Measurements from ENCODE around the gene ZNF518B. TPM values are rescaled to one million over a fixed set of nuclear protein-coding genes. Genes with fewer than 3 reads are reported as not detected.

Gene ZNF518B
- total RNA-seq, 2 donors from 2014 or later, result 36.0 to 39.1 TPM

- no peaks in the 10 kb centered on the region for H3K4me1 ChIP-seq
- DNase-seq (ENCODE audit: low spot score), result no peak
Measured at GRCh38 chr4:10480616-10481015, 23.4 kb upstream of the ZNF518B start.

GRCh38 chr4:10478621-10479020 lies 21.4 kb upstream of the ZNF518B start:
- no peak for DNase-seq (ENCODE audit: low spot score)
- H3K4me1 ChIP-seq, result no peaks in the 10 kb centered on the region
- H3K4me3 ChIP-seq, result no peak overlapping the region
- no peaks in the 10 kb centered on the region for H3K36me3 ChIP-seq
- TF ChIP-seq, protein P1, sequence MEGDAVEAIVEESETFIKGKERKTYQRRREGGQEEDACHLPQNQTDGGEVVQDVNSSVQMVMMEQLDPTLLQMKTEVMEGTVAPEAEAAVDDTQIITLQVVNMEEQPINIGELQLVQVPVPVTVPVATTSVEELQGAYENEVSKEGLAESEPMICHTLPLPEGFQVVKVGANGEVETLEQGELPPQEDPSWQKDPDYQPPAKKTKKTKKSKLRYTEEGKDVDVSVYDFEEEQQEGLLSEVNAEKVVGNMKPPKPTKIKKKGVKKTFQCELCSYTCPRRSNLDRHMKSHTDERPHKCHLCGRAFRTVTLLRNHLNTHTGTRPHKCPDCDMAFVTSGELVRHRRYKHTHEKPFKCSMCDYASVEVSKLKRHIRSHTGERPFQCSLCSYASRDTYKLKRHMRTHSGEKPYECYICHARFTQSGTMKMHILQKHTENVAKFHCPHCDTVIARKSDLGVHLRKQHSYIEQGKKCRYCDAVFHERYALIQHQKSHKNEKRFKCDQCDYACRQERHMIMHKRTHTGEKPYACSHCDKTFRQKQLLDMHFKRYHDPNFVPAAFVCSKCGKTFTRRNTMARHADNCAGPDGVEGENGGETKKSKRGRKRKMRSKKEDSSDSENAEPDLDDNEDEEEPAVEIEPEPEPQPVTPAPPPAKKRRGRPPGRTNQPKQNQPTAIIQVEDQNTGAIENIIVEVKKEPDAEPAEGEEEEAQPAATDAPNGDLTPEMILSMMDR (IDR thresholded peaks at IDR 0.05), result no peak
- no peaks in the 10 kb centered on the region for H3K9me3 ChIP-seq
- H3K27me3 ChIP-seq, result no peaks in the 10 kb centered on the region
- no peak overlapping the region for H3K27ac ChIP-seq

More at GRCh38 chr4:10480616-10481015, 23.4 kb upstream of the ZNF518B start:
- no peak overlapping the region for H3K4me3 ChIP-seq
- H3K9me3 ChIP-seq, result no peaks in the 10 kb centered on the region
- no peaks in the 10 kb centered on the region for H3K27me3 ChIP-seq
- H3K36me3 ChIP-seq, result no peaks in the 10 kb centered on the region
- no peak overlapping the region for H3K27ac ChIP-seq
- TF ChIP-seq, protein P1 (IDR thresholded peaks at IDR 0.05), result no peak

GRCh38 chr4:10470505-10470904 lies 13.3 kb upstream of the ZNF518B start:
- no peaks in the 10 kb centered on the region for H3K4me1 ChIP-seq
- H3K27me3 ChIP-seq, result no peaks in the 10 kb centered on the region
- no peak overlapping the region for H3K4me3 ChIP-seq
- DNase-seq (ENCODE audit: low spot score), result no peak
- no peak overlapping the region for H3K27ac ChIP-seq
- H3K36me3 ChIP-seq, result no peaks in the 10 kb centered on the region
- no peaks in the 10 kb centered on the region for H3K9me3 ChIP-seq
- TF ChIP-seq, protein P1 (IDR thresholded peaks at IDR 0.05), result no peak

- no peak overlapping the region for H3K4me3 ChIP-seq
- TF ChIP-seq, protein P1 (IDR thresholded peaks at IDR 0.05), result no peak
- no peak overlapping the region for H3K27ac ChIP-seq
- DNase-seq (ENCODE audit: low spot score), result no peak
- H3K4me1 ChIP-seq, result peaks cover 0 to 7% of the 10 kb centered on the region in 2 donors
- H3K27me3 ChIP-seq, result peaks cover 0 to 10% of the 10 kb centered on the region in 2 donors
- H3K36me3 ChIP-seq, result no peaks in the 10 kb centered on the region
- H3K9me3 ChIP-seq, result no peaks in the 10 kb centered on the region
Measured at GRCh38 chr4:10466161-10466560, 8.9 kb upstream of the ZNF518B start.

GRCh38 chr4:10462876-10463275 lies 5.7 kb upstream of the ZNF518B start:
- no peak overlapping the region for H3K27ac ChIP-seq
- no peaks in the 10 kb centered on the region for H3K36me3 ChIP-seq
- H3K9me3 ChIP-seq, result no peaks in the 10 kb centered on the region
- TF ChIP-seq, protein P1 (IDR thresholded peaks at IDR 0.05), result no peak
- H3K4me3 ChIP-seq, result no peak overlapping the region
- peaks cover 0 to 14% of the 10 kb centered on the region in 2 donors for H3K27me3 ChIP-seq
- DNase-seq (ENCODE audit: low spot score), result no peak
- H3K4me1 ChIP-seq, result peaks cover 0 to 14% of the 10 kb centered on the region in 2 donors

- no peaks in the 10 kb centered on the region for H3K36me3 ChIP-seq
- H3K9me3 ChIP-seq, result no peaks in the 10 kb centered on the region
- H3K4me3 ChIP-seq, result peak overlapping the region in 1 of 2 donors; percentile 34
- no peak for DNase-seq (ENCODE audit: low spot score)
- no peak overlapping the region for H3K27ac ChIP-seq
- TF ChIP-seq, protein P1 (IDR thresholded peaks at IDR 0.05), result no peak
- H3K4me1 ChIP-seq, result peaks cover 0 to 20% of the 10 kb centered on the region in 2 donors
- H3K27me3 ChIP-seq, result peaks cover 0 to 14% of the 10 kb centered on the region in 2 donors
Measured at GRCh38 chr4:10461850-10462400, 4.7 kb upstream of the ZNF518B start.

Measured in right atrium auricular region (tissue), 2 donors.